HUDEP-2 (cell line): ENCODE measurements around the gene C1orf198.

Experiments used
- DNase-seq, 76 experiments: peaks; one replicate each; lab custom pipeline; 2025; ENCODE audit not compliant: unreplicated experiment in 76 of 76; lab: John Stamatoyannopoulos, UW

The C1orf198 gene

DNA sequence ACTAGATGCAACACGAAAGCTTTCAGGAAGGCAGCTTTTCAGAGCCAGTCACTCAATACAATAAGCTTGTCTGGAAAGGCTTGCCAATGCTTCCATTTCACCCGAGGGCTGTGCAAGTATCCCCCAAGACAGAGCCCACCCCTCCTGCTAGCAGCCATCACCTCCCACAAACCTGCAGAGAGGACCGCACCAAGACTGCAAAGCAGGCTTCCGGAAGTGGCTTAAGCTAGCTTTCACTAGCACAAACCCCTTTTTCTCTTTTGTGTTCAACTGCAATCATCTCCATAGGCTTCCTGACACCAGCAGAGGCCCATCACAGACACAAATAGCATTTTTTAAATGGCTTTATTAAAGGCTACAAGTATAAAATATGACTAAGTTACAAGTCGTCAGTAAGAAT lies 31.5 kb downstream of the C1orf198 start:
- DNase-seq: no peak

DNA sequence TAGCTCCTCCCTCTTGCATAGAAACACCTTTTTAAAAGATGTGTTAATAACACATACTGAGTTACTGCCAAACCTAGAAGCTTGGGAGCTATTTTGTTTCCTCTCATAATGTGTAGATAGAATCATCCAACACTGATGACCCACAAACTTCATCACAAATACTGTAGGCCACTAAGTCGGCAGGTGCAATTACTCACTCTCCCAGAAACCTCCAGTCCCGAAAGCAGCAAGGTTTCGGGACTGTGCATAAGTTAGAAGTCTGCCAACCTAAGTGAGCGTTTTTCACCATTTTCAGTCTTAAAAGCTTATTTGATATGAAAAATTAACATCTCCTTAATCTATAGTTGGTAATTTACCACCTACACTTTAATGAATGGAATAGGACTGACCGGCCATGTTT lies 32.0 kb downstream of the C1orf198 start:
- no peak for DNase-seq

DNA sequence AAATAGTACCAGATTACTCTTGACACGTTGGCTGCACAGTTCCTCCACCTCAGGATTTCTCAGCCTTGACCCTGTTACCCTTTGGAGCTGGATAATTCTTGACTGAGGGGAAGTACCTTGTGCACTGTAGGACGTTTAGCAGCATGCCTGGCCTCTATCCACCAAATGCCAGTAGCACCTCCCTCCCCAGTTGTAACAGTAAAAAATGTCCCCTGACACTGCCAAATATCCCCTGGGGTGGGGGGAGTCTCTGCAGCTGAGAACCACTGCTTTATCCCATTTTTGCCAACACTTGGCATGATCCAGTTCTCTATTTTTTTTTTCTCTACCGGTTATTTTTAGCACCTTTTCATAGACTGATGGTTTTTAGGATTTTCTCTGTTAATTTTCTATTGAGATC lies 34.0 kb downstream of the C1orf198 start:
- no peak for DNase-seq

DNA sequence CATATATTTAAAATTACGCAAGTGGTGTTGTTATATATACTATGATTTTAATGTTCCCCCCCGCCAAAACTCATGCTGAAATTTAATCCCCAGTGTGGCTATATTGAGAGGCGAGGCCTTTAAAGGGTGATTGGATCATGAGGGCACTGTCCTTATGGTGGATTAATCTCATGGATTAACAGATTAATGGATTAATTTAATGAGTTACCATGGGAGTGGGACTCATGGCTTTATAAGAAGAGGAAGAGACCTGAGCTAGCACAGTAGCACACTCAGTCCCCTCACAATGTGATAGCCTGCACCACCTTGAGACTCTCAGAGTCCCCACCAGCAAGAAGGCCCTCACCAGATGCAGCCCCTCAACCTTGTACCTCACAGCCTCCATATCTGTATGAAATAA lies 34.8 kb downstream of the C1orf198 start:
- DNase-seq: no peak

DNA sequence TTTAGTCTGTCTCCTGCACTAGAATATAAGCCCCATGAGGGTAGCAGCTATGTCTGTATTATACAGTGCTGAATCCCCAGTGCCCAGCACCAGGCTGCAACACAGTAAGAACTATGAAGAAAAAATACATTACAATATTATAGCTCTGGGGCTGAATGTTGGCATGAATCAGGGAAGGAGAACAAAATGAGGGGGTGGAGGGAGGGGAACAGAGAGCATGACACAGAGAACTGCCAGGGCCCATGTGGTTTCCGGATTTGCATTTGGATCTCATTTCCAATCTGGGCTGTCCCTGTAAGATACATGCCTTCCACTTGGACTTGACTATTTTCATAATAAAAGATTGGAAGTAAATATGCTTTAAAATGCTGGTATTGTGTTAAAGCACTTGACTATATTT lies 35.8 kb downstream of the C1orf198 start:
- DNase-seq: no peak

DNA sequence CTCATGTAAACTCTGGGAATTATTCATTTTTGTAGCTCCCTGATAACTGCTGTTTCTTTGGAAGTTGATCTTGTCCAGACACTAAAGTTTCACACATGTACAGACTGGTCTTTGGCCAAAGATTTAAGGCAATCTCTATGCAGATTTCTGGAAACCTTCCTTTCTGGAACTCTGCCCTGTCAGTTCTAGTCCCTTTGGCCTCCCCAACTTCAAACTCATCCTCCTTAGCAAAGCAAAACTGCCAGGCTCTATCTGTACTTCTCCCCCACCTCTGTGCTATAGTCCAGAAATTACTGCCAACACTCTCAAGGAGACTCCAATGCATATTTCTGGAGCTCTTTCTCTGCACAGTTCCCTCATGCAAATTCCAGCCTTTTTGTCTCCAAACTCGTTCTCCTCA lies 36.5 kb downstream of the C1orf198 start:
- DNase-seq: no peak

DNA sequence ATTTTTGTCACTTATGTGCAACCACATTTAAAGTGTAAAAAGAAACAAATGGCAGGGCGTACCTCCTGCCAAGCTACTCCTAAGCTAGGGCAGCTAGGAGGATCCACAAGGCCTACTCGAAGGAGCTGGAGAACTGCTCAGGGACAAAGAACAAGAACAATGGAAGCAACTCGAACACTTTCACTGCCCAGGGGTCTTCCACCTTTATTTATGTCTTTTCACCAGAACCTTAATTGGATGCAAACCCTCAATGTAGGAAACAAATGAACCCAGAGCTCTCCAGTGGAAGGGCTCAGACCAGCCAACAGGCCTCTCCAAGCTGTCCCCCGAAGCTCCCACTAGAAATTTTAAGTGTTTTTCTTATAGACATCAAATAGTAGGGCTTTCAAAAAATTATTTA lies 39.9 kb downstream of the C1orf198 start:
- DNase-seq: no peak

DNA sequence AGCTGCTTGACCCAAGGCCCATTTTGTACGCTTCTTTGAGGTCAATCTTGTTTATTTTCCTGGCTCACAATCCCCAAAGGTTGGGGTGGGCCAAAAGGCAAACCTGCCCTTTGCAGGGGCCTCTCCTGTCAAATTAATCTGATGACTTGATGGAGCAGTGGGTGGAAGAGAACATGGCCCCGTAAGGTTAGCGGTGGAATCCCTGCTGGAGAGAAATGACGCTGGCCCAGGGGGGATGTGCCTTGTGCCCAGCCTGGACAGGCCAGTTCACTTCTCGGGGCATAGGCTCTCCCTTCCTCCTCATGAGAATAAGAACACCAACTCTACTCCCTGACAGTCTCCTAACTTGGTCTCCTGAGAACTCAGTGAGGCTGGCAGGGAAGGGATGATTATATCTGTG lies 40.5 kb downstream of the C1orf198 start:
- no peak for DNase-seq

DNA sequence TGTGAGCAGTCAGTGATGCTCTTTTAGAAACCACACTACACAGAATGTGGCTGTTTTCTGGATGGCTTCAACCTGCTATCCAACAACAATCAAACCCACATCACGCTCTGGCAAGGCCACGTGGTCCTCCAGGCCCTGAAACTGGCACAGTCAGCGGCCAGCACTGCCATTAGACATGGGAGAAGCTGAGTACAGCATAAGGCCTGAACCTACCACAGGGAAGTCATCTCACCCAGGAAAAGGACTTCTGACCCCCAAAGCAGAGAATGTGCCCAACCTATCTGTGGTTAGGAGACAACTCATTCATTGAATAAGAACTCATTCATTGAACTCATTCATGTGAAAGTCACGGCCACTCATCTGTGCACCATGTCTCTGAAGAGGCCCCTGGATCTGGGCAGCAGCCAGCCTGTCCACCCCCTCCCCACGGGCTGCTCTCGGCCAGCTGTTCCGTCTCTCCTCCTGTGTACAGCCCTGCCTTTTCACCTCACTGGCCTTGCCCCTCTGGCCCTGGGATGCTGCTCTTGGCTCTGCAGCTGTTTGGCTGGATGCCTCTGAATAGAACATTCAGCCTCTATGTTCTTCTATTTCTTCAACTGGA lies 41.1 kb downstream of the C1orf198 start:
- DNase-seq: no peak

DNA sequence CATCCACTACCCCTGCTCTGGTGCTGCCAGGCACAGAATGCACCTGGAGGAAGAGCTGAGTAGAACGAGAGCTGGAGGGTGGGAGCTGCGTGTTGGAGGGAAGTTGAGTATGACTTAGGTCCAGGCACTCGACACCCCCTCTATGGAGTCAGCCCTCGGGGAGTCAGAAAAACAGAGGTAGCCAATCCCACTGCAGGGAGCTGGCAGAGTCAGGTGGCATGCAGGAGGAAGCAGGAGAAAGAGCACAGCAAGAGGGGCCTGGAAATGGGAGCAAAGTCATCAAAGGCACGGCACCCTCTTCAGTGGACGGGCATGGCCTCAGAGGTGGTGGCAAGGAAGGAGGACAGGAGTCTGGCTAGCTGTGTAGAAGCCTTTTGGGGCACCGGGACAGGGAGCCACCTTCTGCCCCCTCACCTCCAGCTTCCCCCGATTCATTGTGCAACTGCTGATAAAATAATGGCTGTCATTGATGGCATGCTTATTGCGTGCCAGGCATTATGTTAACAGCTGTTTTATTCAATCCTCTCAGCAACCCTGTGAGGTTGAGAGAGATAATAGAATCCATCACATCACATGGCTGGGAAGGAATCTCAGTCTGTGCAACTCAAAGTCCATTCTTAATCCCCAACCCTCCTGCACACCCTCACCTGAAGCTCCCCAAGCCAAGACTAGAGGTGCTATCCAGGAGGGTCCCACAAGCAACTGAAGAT lies 42.0 kb downstream of the C1orf198 start:
- DNase-seq: no peak

DNA sequence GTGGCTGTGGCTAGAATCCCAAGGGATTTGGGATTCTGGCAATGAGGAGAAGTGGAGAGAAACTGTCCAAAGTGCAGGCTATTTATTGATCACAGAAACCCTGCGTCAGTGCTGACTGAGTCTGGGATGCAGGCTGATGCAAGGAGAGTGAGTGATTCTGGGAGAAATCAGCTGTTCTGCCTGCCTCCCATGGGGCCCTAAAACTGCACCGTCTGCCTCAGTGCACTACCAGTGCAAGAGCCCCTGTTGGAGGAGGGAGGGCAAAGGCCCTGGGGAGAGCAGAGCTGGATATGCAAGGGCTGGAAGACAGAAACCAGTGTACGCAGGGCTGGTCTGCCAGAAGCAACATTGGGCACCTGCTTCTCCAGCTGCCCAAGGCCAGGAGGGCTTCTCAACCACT lies 42.6 kb downstream of the C1orf198 start:
- DNase-seq: no peak

DNA sequence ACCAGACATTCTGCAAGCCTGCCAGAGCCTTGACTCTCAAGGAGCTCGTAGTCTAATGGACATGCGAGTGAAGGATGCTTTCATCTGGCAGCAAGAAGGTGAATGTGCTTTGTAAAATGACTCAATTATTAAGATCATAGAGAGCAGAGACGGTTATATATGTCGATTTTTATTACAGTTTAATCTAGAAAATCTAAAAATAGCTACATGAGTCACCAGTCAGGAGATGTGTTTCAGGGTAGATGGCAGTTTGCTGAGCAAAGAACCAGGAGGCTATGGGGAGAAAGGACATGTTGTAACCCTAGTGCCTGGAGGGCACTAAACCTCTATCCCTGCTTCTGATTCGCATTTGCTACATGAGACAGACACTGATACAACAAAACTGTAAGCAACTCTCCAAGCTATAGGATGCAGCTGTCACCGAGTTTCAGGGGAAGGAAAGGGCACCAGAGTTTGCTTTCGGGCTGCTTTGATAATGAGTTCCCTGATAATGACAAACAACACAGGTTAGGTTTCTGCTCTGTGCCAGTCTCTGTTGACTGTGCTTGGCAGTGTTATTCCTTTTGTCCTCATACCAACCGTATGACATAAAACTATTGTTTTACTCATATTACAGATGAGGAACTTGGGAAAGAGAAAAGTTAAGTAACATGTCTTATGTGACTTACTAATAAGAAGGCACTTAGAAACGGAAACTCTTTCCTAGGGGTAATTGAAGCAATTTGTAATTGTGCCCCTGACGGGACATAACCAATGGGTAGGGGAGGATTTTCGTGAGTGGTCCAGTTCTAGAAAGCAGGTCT lies 43.2 kb downstream of the C1orf198 start:
- peak in 3 of 76 experiments; percentile 11 to 18 (median 11) for DNase-seq

DNA sequence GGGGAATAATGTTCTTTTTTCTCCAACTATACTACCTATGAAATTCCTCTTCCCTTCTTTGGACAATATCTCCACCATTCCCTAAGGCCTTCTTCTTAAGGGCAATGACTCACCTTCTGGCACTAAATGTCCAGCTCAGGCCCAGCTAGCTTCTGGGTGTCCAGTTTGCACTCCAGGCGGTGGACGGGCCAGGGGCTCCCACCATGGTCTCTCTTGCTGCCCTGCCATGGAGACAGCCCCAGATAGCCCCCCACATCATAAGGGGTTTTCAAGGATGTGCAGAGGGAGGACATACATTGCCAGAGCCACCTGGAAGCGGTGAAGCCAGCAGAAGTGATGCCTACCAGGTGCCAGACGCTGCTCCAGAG lies 43.8 kb downstream of the C1orf198 start:
- no peak for DNase-seq

DNA sequence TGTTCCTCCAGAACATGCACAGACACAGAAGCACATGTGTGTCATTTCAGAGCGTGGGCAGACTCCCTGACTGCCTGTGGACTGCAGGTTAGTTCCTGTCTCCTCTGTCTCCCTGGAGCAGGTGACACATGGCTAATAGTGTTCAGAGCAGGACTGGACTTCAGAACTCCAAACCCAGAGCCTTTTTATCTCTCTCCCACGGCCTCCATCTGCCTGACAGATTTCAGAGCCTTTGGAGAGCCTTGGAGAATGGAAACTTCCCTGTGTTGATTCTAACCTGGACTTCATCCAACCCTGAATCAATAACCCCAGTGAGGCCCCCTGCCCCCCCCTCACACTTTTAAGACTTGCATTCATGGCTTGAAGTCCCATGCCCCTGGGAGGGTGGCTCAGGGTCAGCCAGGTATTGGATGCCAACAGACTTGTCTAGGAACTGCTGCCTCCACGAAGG lies 44.4 kb downstream of the C1orf198 start:
- DNase-seq: no peak

DNA sequence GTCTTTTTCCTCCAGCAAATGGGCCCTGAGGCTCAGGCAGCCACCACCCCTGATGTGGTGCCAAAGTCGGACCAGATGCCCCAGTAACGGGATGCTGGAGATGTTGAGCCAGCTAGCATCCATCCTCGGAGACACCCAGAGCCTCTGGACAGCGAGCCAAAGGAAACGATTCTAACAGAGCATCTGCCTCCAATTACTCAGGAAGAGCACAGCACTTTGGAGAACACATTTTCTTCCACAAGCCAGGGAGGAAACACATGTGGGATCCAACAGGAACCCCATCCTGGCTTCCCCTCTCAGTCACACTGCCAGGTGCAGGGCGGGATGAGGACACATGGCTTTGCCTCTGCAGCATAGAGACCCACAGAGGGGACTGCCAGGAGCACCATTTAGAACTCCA lies 44.9 kb downstream of the C1orf198 start:
- no peak for DNase-seq

DNA sequence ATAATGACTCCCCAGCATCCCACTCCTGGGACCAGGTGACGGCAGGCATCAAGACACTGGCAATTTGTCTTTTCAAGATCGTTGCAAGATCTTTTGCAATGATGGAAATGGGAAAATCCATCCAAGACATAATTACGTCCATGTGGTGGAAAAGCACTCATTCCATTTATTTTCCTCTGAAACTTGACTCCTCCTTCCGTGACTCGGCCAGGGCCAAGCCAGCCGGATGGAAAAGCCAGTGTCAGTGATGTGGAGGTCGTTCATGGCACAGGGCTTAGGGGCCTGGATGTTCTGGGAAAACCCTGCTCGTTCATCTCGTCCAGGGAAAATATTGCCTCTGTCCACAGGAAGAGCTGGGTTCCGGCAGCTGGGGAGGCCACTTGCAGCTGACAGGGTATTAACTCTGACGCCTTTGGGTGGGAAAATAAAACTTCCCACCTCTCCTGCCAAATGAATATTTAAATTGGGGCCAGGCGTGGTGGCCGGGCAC lies 46.2 kb downstream of the C1orf198 start:
- DNase-seq: no peak

DNA sequence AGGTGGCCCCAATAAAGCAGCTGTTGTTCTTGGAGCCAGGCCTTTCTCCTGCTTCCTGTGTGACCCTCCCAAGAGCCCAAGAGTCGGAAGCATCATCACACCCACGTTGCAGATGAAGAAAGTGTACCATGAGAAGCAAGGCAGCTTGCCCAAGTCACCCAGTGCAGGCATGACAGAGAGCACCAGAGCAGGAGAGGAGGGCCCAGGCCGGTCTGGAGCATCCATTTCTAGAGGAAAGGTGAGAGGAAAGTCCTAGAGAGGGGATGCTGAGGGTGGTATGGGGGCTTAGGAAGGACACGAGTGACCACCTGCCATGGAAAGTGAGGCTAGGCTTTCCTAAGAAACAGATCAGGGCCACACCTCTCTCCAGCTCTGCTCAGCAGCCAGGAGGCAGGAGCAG lies 47.0 kb downstream of the C1orf198 start:
- DNase-seq: no peak

DNA sequence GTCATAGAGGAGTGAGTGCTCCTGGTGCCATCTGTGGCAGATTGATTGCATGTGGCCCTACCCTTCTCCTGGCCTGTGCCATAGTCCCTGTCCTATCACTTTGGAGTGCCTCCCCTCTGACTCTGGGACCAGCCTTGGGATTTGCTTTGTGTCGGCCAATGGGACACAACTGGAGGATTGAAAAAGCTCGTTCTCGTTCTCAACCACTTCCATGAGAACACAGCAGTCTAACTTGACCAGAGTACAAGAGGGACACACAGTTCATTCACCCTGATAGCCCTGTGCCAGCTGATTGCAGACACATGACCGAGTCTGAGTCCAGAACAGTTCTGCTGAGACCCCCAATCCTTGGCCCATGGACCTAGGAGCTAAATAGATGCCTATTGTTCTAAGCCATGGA lies 47.8 kb downstream of the C1orf198 start:
- DNase-seq: no peak

DNA sequence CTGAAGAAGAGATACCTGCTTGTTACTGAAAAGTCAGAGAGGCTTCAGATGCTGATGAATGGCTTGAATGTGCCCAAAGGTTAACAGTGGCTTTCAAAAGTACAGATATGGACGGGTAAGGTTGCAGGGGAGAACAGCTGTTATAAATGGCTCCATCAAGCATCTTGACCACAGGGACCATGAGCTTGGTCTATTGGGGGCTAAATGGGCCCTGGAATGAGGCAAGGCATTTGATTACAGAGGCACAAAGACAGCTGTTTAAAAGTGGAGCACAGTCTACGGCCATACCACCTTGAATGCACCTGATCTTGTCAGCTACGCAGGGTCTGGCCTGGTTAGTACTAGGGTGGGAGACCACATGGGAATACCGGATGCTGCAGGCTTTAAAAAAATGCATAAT lies 48.3 kb downstream of the C1orf198 start:
- DNase-seq: no peak

DNA sequence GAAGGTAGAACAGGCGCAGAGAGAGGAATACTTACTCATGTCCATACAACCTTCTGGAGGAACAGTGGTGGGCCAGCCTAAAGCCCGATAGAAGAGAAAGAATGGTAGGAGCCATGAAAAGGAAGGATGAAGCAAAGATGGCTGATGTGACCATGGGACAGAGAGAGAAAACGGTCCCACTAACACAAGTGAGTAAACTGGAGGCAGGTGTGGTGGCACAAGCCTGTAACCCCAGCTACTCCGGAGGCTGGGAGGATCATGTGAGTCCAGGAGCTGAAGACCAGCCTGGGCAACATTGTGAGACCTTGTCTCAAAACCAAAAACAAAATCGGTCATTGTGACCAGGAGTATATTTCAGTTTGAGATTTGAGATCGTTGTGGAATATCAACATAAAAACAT lies 49.4 kb downstream of the C1orf198 start:
- DNase-seq: no peak

DNA sequence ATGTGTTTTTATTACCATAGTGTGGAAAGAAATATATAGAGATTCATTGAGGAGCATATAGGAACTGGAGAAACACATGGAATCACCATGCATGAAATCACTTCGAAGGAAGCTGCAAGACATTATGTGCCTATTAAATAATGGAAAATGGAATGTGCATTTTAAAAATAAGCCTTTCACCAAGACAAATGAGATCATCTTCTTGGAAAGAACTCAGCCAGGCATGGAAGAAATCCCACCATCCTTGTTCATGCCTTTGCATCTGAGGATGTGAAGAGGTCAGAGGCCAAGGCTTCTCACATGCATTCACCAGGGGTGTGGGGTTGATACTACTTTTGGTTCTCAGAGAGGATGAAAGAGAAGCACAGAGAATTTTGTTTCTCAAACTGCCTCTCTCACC lies 50.0 kb downstream of the C1orf198 start:
- no peak for DNase-seq

DNA sequence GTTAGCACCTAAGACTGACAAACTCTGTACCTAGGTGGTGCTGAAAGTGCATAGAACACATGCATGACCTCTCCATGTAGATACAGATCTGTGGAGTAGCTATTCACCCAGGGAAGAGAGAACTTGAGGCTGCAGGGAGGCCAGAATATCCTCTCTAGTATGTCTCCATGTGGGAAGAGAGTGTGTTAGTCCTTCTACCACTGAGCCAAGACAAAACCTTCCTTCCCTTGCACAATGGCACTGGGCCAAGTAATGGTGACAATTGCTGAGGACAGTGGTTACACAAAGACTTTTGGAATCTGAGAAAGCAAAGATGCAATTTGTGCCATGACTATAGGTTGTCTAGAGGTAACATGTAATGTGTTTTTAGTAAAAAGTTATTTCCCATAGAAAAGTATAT lies 52.3 kb downstream of the C1orf198 start:
- DNase-seq: no peak
